WTC11 (cell line): ENCODE results near the gene PDGFRB. TPM values are rescaled to one million over a fixed set of nuclear protein-coding genes. Genes with fewer than 3 reads are reported as not detected.

Source experiments
- ATAC-seq: fragments of 200-7000 bp; cut with Tn5 transposase; 2 replicates; pipeline ENCODE4 v1.10.0; 2021; ENCODE audit warnings: mild to moderate bottlenecking, moderate library complexity
- CTCF ChIA-PET: fragments of 300-600 bp; sonication (Branson Sonifier 250); formaldehyde crosslinking; loops from one replicate; lab custom pipeline; 2021; ENCODE audit warnings: antibody characterized with exemption; lab: Charles Lee
- POLR2A ChIA-PET: fragments of 350-600 bp; sonication (Branson Sonifier 250); formaldehyde crosslinking; loops from one replicate; lab custom pipeline; 2021; ENCODE audit warnings: antibody characterized with exemption; lab: Charles Lee
- DNase-seq: peaks from one replicate; pipeline ENCODE4 v3.0.0; 2021; ENCODE audit warnings: low spot score
- H3K27ac Mint-ChIP-seq: 2 replicates; pipeline ENCODE4 v1.8.0; 2021; ENCODE audit warnings: mixed read lengths
- H3K27me3 Mint-ChIP-seq: 2 replicates; pipeline ENCODE4 v1.8.0; 2021; ENCODE audit warnings: low read depth, mild to moderate bottlenecking, moderate library complexity, mixed read lengths
- H3K36me3 Mint-ChIP-seq: 2 replicates; pipeline ENCODE4 v1.8.0; 2021; ENCODE audit warnings: mixed read lengths
- H3K4me1 Mint-ChIP-seq: 2 replicates; pipeline ENCODE4 v1.8.0; 2022; ENCODE audit warnings: mixed read lengths
- H3K4me3 Mint-ChIP-seq: 2 replicates; pipeline ENCODE4 v1.8.0; 2021; ENCODE audit warnings: mild to moderate bottlenecking, moderate library complexity, mixed read lengths
- H3K9me3 Mint-ChIP-seq: 2 replicates; pipeline ENCODE4 v1.8.0; 2021; ENCODE audit warnings: mixed read lengths
- JAZF1 ChIP-seq: fragments of 250-450 bp; sonication (Bioruptor Pico); IDR thresholded peaks from 2 replicates; pipeline ENCODE4 v1.9.0; 2021; ENCODE audit warnings: moderate library complexity, mild to moderate bottlenecking, inconsistent platforms
- JUN ChIP-seq: sonication (generic); formaldehyde crosslinking; IDR thresholded peaks from 2 replicates; pipeline ENCODE4 v1.8.0; 2023; ENCODE audit warnings: mild to moderate bottlenecking, missing genetic modification reagents
- KAT7 ChIP-seq: sonication (generic); formaldehyde crosslinking; IDR thresholded peaks from 2 replicates; pipeline ENCODE4 v1.8.1; 2023; ENCODE audit warnings: missing genetic modification reagents, mild to moderate bottlenecking, borderline replicate concordance
- MXD4 ChIP-seq: fragments of 250-450 bp; sonication (Bioruptor Pico); IDR thresholded peaks from 2 replicates; pipeline ENCODE4 v1.8.0; 2021; ENCODE audit warnings: mild to moderate bottlenecking, moderate library complexity, borderline replicate concordance
- NR1H2 ChIP-seq: sonication (generic); formaldehyde crosslinking; IDR thresholded peaks from 2 replicates; pipeline ENCODE4 v1.9.0; 2021; ENCODE audit warnings: mild to moderate bottlenecking, moderate library complexity, missing genetic modification reagents
- SMAD3 ChIP-seq: sonication (generic); formaldehyde crosslinking; IDR thresholded peaks from 2 replicates; pipeline ENCODE4 v1.8.0; 2022; ENCODE audit warnings: missing genetic modification reagents, mild to moderate bottlenecking, borderline replicate concordance
- SP1 ChIP-seq: sonication (generic); formaldehyde crosslinking; conservative IDR thresholded peaks from 2 replicates; pipeline ENCODE4 v1.8.1; 2022; ENCODE audit warnings: missing genetic modification reagents
- ZNF219 ChIP-seq: sonication (generic); formaldehyde crosslinking; IDR thresholded peaks from 2 replicates; pipeline ENCODE4 v1.8.0; 2023; ENCODE audit warnings: missing genetic modification reagents, mild to moderate bottlenecking, borderline replicate concordance
- ZNF232 ChIP-seq: sonication (generic); formaldehyde crosslinking; IDR thresholded peaks from 2 replicates; pipeline ENCODE4 v1.8.0; 2022; ENCODE audit warnings: mild to moderate bottlenecking, missing genetic modification reagents
- ZNF317 ChIP-seq: sonication (generic); formaldehyde crosslinking; IDR thresholded peaks from 2 replicates; pipeline ENCODE4 v1.8.1; 2023; ENCODE audit warnings: low read depth, mild to moderate bottlenecking, moderate library complexity, missing genetic modification reagents, borderline replicate concordance
- ZNF416 ChIP-seq: fragments of 250-450 bp; sonication (Bioruptor Pico); IDR thresholded peaks from 2 replicates; pipeline ENCODE4 v1.9.0; 2021; ENCODE audit warnings: mild to moderate bottlenecking, inconsistent platforms
- total RNA-seq: library from RNA; stranded (reverse); gene quantifications from 3 replicates; pipeline ENCODE4 v1.2.3, GENCODE V29; 2021
- TF ChIP-seq, protein P1 (sequence below): sonication (generic); formaldehyde crosslinking; IDR thresholded peaks from 2 replicates; pipeline ENCODE4 v1.8.0; 2022; ENCODE audit warnings: mild to moderate bottlenecking, missing genetic modification reagents
- TF ChIP-seq, protein P2 (sequence below): sonication (generic); formaldehyde crosslinking; conservative IDR thresholded peaks from 2 replicates; pipeline ENCODE4 v1.8.1; 2023; ENCODE audit warnings: mild to moderate bottlenecking, low read depth, missing genetic modification reagents, moderate library complexity
- TF ChIP-seq, protein P3 (sequence below): sonication (generic); formaldehyde crosslinking; IDR thresholded peaks from 2 replicates; pipeline ENCODE4 v1.8.1; 2023; ENCODE audit warnings: mild to moderate bottlenecking, missing genetic modification reagents, borderline replicate concordance
- TF ChIP-seq, protein P4 (sequence below): sonication (generic); formaldehyde crosslinking; IDR thresholded peaks from 2 replicates; pipeline ENCODE4 v1.8.0; 2022; ENCODE audit warnings: missing genetic modification reagents
- TF ChIP-seq, protein P5 (sequence below): fragments of 250-450 bp; sonication (Bioruptor Pico); IDR thresholded peaks from 2 replicates; pipeline ENCODE4 v1.8.0; 2021; ENCODE audit warnings: mild to moderate bottlenecking
- TF ChIP-seq, protein P6 (sequence below): fragments of 250-450 bp; sonication (Bioruptor Pico); IDR thresholded peaks from 2 replicates; pipeline ENCODE4 v1.9.0; 2021; ENCODE audit warnings: mild to moderate bottlenecking
- TF ChIP-seq, protein P7 (sequence below): sonication (generic); formaldehyde crosslinking; IDR thresholded peaks from 2 replicates; pipeline ENCODE4 v1.8.1; 2023; ENCODE audit warnings: mild to moderate bottlenecking, missing genetic modification reagents
- TF ChIP-seq, protein P8 (sequence below): sonication (generic); formaldehyde crosslinking; IDR thresholded peaks from 2 replicates; pipeline ENCODE4 v1.8.1; 2022; ENCODE audit warnings: low read depth, mild to moderate bottlenecking, moderate library complexity, missing genetic modification reagents, borderline replicate concordance

Gene PDGFRB
- total RNA-seq, 1 experiment from 2014 or later = 5.1 TPM

DNA sequence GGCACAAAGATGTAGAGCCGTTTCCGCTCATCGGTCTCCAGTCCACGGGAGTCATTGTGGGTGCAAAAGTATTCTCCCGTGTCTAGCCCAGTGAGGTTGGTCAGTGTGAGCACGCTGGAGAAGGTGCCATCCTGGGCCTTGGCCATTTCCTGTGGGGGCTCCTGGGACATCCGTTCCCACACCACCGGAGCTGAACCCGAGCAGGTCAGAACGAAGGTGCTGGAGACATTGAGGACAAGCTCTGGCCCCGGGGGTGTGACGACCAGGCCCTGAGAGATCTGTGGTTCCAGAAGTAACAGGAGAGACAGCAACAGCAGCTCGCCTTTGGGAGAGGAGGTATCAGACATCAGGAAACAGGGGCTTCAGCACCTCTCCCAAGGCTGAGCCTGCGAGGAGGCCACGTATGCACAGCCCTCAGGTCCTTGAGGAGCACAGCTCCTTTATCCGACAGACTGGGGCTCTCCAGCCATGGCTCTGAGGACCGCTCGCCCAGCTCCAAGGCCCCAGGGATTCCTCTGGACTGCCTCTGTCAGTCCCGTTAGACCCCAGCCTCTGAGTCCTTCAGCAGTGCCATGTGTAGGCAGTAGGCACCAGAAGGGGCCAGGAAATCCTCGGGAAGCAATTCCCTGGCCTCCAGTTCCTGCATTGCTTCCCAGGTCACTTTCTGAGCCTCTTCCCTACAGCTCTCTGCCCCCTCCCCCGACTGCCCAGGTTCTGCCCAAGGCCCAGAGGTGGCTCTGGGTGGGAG is 19.9 kb downstream of the PDGFRB start:
- no peak overlapping the region for H3K4me3 Mint-ChIP-seq
- no peaks in the 10 kb centered on the region for H3K9me3 Mint-ChIP-seq
- DNase-seq (no peak), ATAC-seq (no peak)
- no peak overlapping the region for H3K27ac Mint-ChIP-seq
- POLR2A ChIA-PET = interaction anchor here (0.8 kb wide), 1 partner anchor 20 kb away, joined by 5 read pairs; the partner anchor contains the start of gene PDGFRB
- H3K4me1 Mint-ChIP-seq = peaks cover 52% of the 10 kb centered on the region
- H3K27me3 Mint-ChIP-seq = peaks cover 33% of the 10 kb centered on the region
- H3K36me3 Mint-ChIP-seq = no peaks in the 10 kb centered on the region
- CTCF ChIA-PET = interaction anchor here (0.6 to 2.8 kb wide), 7 partner anchors 19 to 603 kb away, joined by 3 to 8 read pairs (median 3); partner anchors contain the start of gene PDGFRB
- TF ChIP-seq JAZF1 (CRISPR knock-in tag) (no peak), KAT7 (CRISPR knock-in tag) (no peak), ZNF219 (CRISPR knock-in tag) (no peak), SP1 (CRISPR knock-in tag) (no peak), ZNF232 (no peak), SMAD3 (no peak), NR1H2 (CRISPR knock-in tag) (no peak), ZNF416 (CRISPR knock-in tag) (no peak), MXD4 (no peak), JUN (CRISPR knock-in tag) (no peak), ZNF317 (no peak)
- TF ChIP-seq, protein P1, sequence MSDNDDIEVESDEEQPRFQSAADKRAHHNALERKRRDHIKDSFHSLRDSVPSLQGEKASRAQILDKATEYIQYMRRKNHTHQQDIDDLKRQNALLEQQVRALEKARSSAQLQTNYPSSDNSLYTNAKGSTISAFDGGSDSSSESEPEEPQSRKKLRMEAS (CRISPR knock-in tag) = no peak
- TF ChIP-seq, protein P2, sequence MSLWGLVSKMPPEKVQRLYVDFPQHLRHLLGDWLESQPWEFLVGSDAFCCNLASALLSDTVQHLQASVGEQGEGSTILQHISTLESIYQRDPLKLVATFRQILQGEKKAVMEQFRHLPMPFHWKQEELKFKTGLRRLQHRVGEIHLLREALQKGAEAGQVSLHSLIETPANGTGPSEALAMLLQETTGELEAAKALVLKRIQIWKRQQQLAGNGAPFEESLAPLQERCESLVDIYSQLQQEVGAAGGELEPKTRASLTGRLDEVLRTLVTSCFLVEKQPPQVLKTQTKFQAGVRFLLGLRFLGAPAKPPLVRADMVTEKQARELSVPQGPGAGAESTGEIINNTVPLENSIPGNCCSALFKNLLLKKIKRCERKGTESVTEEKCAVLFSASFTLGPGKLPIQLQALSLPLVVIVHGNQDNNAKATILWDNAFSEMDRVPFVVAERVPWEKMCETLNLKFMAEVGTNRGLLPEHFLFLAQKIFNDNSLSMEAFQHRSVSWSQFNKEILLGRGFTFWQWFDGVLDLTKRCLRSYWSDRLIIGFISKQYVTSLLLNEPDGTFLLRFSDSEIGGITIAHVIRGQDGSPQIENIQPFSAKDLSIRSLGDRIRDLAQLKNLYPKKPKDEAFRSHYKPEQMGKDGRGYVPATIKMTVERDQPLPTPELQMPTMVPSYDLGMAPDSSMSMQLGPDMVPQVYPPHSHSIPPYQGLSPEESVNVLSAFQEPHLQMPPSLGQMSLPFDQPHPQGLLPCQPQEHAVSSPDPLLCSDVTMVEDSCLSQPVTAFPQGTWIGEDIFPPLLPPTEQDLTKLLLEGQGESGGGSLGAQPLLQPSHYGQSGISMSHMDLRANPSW (CRISPR knock-in tag) = no peak
- TF ChIP-seq, protein P3, sequence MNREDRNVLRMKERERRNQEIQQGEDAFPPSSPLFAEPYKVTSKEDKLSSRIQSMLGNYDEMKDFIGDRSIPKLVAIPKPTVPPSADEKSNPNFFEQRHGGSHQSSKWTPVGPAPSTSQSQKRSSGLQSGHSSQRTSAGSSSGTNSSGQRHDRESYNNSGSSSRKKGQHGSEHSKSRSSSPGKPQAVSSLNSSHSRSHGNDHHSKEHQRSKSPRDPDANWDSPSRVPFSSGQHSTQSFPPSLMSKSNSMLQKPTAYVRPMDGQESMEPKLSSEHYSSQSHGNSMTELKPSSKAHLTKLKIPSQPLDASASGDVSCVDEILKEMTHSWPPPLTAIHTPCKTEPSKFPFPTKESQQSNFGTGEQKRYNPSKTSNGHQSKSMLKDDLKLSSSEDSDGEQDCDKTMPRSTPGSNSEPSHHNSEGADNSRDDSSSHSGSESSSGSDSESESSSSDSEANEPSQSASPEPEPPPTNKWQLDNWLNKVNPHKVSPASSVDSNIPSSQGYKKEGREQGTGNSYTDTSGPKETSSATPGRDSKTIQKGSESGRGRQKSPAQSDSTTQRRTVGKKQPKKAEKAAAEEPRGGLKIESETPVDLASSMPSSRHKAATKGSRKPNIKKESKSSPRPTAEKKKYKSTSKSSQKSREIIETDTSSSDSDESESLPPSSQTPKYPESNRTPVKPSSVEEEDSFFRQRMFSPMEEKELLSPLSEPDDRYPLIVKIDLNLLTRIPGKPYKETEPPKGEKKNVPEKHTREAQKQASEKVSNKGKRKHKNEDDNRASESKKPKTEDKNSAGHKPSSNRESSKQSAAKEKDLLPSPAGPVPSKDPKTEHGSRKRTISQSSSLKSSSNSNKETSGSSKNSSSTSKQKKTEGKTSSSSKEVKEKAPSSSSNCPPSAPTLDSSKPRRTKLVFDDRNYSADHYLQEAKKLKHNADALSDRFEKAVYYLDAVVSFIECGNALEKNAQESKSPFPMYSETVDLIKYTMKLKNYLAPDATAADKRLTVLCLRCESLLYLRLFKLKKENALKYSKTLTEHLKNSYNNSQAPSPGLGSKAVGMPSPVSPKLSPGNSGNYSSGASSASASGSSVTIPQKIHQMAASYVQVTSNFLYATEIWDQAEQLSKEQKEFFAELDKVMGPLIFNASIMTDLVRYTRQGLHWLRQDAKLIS (CRISPR knock-in tag) = no peak
- TF ChIP-seq, protein P4, sequence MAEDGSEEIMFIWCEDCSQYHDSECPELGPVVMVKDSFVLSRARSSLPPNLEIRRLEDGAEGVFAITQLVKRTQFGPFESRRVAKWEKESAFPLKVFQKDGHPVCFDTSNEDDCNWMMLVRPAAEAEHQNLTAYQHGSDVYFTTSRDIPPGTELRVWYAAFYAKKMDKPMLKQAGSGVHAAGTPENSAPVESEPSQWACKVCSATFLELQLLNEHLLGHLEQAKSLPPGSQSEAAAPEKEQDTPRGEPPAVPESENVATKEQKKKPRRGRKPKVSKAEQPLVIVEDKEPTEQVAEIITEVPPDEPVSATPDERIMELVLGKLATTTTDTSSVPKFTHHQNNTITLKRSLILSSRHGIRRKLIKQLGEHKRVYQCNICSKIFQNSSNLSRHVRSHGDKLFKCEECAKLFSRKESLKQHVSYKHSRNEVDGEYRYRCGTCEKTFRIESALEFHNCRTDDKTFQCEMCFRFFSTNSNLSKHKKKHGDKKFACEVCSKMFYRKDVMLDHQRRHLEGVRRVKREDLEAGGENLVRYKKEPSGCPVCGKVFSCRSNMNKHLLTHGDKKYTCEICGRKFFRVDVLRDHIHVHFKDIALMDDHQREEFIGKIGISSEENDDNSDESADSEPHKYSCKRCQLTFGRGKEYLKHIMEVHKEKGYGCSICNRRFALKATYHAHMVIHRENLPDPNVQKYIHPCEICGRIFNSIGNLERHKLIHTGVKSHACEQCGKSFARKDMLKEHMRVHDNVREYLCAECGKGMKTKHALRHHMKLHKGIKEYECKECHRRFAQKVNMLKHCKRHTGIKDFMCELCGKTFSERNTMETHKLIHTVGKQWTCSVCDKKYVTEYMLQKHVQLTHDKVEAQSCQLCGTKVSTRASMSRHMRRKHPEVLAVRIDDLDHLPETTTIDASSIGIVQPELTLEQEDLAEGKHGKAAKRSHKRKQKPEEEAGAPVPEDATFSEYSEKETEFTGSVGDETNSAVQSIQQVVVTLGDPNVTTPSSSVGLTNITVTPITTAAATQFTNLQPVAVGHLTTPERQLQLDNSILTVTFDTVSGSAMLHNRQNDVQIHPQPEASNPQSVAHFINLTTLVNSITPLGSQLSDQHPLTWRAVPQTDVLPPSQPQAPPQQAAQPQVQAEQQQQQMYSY (CRISPR knock-in tag) = no peak
- TF ChIP-seq, protein P5, sequence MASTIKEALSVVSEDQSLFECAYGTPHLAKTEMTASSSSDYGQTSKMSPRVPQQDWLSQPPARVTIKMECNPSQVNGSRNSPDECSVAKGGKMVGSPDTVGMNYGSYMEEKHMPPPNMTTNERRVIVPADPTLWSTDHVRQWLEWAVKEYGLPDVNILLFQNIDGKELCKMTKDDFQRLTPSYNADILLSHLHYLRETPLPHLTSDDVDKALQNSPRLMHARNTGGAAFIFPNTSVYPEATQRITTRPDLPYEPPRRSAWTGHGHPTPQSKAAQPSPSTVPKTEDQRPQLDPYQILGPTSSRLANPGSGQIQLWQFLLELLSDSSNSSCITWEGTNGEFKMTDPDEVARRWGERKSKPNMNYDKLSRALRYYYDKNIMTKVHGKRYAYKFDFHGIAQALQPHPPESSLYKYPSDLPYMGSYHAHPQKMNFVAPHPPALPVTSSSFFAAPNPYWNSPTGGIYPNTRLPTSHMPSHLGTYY (CRISPR knock-in tag) = no peak
- TF ChIP-seq, protein P6, sequence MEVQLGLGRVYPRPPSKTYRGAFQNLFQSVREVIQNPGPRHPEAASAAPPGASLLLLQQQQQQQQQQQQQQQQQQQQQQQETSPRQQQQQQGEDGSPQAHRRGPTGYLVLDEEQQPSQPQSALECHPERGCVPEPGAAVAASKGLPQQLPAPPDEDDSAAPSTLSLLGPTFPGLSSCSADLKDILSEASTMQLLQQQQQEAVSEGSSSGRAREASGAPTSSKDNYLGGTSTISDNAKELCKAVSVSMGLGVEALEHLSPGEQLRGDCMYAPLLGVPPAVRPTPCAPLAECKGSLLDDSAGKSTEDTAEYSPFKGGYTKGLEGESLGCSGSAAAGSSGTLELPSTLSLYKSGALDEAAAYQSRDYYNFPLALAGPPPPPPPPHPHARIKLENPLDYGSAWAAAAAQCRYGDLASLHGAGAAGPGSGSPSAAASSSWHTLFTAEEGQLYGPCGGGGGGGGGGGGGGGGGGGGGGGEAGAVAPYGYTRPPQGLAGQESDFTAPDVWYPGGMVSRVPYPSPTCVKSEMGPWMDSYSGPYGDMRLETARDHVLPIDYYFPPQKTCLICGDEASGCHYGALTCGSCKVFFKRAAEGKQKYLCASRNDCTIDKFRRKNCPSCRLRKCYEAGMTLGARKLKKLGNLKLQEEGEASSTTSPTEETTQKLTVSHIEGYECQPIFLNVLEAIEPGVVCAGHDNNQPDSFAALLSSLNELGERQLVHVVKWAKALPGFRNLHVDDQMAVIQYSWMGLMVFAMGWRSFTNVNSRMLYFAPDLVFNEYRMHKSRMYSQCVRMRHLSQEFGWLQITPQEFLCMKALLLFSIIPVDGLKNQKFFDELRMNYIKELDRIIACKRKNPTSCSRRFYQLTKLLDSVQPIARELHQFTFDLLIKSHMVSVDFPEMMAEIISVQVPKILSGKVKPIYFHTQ (CRISPR knock-in tag) = no peak
- TF ChIP-seq, protein P7, sequence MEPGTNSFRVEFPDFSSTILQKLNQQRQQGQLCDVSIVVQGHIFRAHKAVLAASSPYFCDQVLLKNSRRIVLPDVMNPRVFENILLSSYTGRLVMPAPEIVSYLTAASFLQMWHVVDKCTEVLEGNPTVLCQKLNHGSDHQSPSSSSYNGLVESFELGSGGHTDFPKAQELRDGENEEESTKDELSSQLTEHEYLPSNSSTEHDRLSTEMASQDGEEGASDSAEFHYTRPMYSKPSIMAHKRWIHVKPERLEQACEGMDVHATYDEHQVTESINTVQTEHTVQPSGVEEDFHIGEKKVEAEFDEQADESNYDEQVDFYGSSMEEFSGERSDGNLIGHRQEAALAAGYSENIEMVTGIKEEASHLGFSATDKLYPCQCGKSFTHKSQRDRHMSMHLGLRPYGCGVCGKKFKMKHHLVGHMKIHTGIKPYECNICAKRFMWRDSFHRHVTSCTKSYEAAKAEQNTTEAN (CRISPR knock-in tag) = no peak
- TF ChIP-seq, protein P8, sequence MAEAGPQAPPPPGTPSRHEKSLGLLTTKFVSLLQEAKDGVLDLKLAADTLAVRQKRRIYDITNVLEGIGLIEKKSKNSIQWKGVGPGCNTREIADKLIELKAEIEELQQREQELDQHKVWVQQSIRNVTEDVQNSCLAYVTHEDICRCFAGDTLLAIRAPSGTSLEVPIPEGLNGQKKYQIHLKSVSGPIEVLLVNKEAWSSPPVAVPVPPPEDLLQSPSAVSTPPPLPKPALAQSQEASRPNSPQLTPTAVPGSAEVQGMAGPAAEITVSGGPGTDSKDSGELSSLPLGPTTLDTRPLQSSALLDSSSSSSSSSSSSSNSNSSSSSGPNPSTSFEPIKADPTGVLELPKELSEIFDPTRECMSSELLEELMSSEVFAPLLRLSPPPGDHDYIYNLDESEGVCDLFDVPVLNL = no peak
